Skin epidermis (tissue), 12 donors: ENCODE measurements around the gene HUS1B.
"Not testable (repeated sequence)": the region's sequence is repeated elsewhere in the genome, so short reads cannot be mapped to it uniquely, and the experiment has no call there.

Experiments used
- H3K27ac ChIP-seq, 21 experiments: fragments of 200-600 bp; sonication (generic) in 11 of 21; one replicate each; pipeline ENCODE4 v1.5.0; 2020; ENCODE audit warnings: mild to moderate bottlenecking in 3 of 21, inconsistent platforms in 2 of 21, moderate library complexity in 2 of 21
- H3K4me3 ChIP-seq, 7 experiments: fragments of 200-600 bp; sonication (generic) in 2 of 7; one replicate each; pipeline ENCODE4 v1.5.0; 2020; ENCODE audit warnings: inconsistent platforms in 2 of 7, mild to moderate bottlenecking in 2 of 7, moderate library complexity in 1 of 7

The HUS1B gene

DNA sequence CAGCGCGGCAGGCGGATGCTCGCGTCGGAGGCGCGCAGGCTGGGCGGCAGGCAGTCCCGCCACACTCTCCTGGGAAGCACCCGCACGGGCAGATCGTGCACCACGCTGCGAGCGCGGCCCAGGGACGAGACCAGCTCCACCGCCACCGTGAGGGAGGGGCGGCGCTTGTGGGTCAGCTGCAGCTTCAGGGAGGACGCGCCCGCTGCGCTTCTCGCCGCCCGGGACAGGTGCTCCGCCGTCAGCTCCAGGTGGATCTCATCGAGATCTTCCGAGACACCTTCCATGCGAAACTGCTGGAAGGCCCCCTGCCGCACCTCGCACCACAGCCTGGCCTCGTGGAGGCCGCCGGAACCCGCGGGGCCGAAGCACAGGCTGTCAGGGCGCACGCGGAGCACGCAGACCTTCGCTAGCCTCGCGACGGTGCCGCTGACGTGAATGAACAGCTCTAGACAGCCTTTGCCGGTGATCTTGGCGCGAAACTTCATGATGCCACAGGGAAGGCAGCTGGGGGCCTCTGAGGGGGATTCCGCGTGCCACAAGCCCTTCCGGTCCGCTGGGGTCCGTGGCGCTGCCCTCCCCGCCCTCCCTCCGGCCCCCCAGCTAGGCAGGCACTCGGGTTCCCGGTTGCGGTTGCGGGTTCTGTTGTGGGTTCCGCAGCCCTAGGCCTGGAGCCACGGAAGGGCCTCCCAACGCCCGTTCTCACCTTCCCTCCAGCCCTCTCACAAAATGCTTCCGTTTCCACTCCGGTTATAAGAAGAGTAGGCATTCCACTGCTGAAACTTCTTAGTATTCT lies at the start of gene HUS1B:
HUS1B (minus strand) TSS at position 641 of the 793 bp plus-strand sequence; CDS start at position 485, 156 bp downstream.
- Histone ChIP-seq H3K27ac (no peak within 1 kb of the TSS), H3K4me3 (no peak within 1 kb of the TSS)

GRCh38 chr6:706146-706545 lies 49.2 kb upstream of the HUS1B start:
- H3K4me3 ChIP-seq: no peak overlapping the region
- no peak overlapping the region for H3K27ac ChIP-seq

DNA sequence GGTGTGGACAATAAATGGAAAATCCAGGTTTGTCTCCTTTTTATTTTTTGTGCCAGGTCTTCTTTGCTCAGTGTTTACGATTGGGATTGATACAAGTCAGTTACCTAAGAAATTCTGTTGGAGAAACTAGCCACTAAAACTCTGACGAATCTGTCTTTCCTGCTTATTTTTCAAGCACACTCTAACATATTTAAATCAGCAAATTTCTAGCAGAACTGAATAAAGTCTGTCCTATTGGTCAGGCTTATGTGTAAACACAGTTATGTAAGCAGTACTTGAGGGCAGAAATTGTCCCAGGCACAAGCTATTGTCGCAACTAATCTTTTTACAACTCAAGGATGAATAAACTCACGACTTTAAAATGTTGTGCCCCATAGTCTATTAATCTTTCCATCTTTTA lies 48.1 kb upstream of the HUS1B start:
- no peak overlapping the region for H3K27ac ChIP-seq
- H3K4me3 ChIP-seq: no peak overlapping the region

GRCh38 chr6:704046-704445 lies 47.1 kb upstream of the HUS1B start:
- no peak overlapping the region for H3K27ac ChIP-seq
- no peak overlapping the region for H3K4me3 ChIP-seq

DNA sequence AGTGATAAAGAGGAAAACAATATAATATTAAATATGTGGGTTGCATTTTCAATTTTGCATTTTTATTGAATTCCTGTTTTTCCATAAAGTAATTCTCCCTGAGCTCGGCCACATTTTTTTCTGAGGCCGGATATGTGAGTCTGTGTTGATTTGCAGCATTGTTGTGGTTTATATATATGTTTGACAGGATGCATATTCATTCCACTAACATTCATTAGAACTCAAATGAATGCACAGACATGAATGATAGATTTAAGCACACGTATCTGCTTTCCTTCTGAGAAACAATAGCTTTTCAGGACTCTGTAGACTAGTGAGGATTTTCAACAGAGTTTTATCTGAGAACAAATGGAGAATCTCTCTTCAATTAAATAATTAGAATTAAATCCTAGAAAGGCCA lies 46.7 kb upstream of the HUS1B start:
- H3K27ac ChIP-seq: no peak overlapping the region
- H3K4me3 ChIP-seq: no peak overlapping the region

DNA sequence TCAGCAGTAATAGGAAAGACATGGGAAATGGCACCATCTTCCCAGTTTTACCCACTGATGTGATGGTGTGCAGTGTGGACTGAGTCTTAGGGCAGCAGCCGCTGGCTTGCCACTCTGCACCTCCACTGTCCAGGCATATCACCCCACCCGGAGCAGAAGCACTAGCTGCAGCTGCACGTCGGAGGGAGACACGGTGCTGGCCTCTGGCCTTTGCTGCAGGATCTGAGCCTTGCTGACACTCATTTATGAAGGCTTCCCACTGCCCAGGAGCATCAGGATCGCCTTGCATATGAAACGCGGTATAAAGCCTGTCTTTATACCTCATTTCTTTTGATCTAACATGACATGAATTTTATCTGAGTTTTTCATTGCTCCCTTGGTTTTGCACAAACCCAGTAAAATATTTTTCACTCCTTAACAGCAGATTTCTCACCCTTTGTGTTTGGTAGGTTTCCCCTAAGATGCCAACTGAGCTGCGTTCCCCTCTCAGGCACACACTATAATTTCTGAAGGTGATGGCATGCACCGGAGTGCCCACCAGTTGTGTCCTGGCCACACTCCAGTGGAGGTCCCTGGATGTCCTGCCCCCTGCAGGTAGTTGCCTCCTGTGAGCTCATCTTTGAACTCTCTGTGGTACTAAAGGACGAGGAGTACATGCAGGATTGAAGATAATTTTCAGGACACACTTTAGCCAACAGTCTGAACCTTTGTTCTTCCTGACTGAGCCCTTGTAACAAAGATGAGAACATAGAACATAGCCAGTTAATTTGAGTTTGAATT lies 45.0 kb upstream of the HUS1B start:
- Histone ChIP-seq H3K27ac (no peak overlapping the region), H3K4me3 (no peak overlapping the region)

DNA sequence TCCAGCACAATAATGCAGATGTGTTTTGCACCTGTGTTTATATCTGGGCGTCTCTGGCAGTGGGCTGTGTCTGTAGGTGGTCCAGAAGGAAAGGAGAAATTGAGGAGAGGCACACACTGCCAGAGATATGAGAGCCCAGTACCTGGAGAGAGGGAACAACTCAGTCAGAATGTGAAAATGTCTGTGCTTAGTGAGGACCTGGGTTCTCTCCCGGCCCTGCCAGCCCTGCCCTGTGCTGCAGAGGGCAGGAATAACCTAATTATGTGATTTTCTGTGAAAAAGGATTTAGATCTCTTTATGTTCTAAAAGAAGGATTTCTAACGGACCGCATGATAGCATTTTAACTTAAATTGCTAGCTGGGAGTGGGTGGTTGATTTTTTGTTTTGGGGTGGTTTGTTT lies 44.3 kb upstream of the HUS1B start:
- no peak overlapping the region for H3K4me3 ChIP-seq
- H3K27ac ChIP-seq: no peak overlapping the region

GRCh38 chr6:700490-700889 lies 43.6 kb upstream of the HUS1B start:
- Histone ChIP-seq H3K27ac (no peak overlapping the region), H3K4me3 (no peak overlapping the region)

DNA sequence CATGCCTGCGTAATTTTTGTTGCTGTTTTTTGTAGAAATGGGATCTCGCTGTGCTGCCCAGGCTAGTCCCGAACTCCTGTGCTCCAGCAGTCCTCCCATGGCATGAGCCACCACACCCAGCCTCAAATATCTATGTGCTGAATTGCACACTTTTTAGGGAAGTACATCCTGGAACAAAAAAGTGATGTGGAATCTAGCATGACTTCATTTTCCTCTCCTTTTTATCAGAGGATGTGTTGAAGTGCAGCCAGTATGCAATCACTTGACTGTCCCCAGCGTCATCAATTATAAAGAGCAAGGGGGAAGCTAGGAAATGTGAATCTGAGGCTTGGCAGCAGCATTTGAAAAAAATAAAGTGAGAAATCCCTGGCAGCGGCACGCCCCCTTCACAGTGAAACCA lies 42.4 kb upstream of the HUS1B start:
- no peak overlapping the region for H3K27ac ChIP-seq
- no peak overlapping the region for H3K4me3 ChIP-seq

DNA sequence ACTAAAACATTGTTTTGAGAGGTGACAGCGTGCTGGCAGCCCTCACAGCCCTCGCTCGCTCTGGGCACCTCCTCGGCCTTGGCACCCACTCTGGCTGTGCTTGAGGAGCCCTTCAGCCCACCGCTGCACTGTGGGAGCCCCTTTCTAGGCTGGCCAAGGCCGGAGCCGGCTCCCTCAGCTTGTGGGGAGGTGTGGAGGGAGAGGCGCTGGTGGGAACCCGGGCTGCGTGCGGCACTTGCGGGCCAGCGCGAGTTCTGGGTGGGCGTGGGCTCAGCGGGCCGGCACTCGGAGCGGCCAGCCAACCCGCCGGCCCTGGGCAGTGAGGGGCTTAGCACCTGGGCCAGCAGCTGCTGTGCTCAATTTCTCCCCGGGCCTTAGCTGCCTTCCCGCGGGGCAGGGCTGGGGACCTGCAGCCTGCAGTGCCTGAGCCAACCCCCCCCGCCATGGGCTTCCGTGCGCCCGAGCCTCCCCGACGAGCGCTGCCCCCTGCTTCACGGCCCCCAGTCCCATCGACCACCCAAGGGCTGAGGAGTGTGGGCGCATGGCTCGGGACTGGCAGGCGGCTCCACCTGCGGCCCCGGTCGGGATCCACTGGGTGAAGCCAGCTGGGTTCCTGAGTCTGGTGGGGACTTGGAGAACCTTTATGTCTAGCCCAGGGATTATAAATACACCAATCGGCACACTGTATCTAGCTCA lies 37.7 kb upstream of the HUS1B start:
- H3K27ac ChIP-seq, H3K4me3 ChIP-seq: not testable (repeated sequence)

DNA sequence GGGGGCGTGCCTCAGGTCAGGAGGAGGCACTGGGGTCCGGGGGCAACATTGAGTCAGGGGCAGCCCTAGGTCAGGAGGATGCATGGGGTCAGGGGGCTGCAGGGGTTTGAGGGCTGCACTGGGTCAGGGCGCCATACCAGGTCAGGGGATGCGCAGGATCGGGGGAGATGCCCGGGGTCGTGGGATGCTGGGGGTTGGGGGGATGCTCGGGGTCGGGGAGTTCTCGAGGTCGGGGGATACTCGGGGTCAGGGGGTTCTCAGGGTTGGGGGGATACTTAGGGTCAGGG lies 36.8 kb upstream of the HUS1B start:
- peak overlapping the region in 4 of 7 experiments; percentile 80 to 99 (median 94) for H3K4me3 ChIP-seq
- no peak overlapping the region for H3K27ac ChIP-seq

DNA sequence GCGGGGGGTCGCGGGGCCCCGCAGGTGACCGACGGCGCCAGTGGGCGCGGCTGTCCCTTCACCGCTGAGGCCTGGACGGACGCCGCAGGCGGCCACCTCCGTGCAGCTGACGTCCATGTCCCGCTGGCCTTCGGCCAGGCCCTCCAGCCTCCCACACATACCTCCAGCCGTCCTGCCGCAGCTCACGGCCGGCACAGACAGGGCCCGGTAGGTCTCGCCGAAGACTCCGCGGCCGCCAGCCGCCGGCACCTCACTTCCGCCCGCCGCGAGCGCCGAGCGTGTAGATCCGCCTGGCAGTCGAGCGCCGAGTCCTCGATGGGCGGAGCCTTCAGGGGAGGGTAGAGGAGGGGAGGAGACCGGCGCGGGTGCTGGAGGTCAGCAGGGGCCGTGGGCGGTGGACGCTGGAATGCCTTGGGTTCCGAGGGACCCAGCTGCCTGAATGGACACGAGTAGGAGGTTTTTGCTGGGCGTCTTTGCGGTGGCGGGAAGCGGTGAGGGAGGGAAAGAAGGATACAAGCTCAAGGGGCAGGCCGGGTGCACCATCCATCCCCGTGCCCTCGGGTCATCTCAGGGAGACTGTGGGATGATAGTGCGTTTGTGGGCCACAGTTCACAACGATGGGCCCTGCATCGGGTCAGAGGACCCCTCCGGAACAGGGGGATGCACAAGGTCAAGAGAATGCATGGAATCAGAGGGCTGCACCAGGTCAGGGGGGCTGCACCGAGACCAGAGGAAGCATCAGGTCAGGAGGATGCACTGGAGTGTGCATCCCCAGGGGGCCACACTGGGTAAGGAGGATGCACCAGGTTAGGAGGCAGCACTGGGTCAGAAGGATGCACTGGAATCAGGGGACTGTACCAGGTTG lies 36.2 kb upstream of the HUS1B start, which contains the start of gene EXOC2:
EXOC2 (minus strand) TSS at position 282 of the 865 bp plus-strand sequence. CDS start 55,321 bp downstream, outside the sequence.
- peak within 1 kb of the TSS; percentile 80 to 99 (median 92) for H3K4me3 ChIP-seq

DNA sequence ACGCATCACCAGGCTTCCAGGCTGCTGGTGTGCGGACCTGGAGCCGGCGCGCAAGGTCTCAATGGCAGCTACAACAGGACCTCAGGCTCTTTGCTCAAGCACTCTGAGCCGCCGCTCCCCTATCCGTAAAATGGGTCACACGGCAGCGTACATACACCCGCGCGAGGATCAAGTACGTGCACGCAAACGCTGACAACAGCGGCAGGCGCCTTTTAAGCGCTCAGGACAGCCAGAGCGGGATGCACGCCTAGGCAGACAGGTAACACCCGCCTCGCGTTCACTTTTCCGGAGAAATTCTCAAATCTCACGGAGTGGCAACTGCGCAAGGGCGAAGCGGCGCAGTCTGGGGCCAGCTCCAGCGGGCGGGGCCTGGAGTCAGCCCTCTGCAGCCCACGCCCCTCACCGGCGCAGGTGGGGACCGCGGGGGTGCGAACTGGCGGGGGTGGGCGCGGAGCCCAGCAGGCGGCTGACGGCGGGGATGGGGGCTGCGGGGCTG lies 35.5 kb upstream of the HUS1B start:
- peak overlapping the region; percentile 80 to 99 (median 92) for H3K4me3 ChIP-seq
- H3K27ac ChIP-seq: peak overlapping the region; percentile 62 to 96 (median 87)

More for the DNA sequence above, 36.2 kb upstream of the HUS1B start, which contains the start of gene EXOC2:
- H3K27ac ChIP-seq: peak within 1 kb of the TSS; percentile 62 to 96 (median 87)

- no peak overlapping the region for H3K27ac ChIP-seq
Measured at GRCh38 chr6:689223-689622, 32.3 kb upstream of the HUS1B start.

DNA sequence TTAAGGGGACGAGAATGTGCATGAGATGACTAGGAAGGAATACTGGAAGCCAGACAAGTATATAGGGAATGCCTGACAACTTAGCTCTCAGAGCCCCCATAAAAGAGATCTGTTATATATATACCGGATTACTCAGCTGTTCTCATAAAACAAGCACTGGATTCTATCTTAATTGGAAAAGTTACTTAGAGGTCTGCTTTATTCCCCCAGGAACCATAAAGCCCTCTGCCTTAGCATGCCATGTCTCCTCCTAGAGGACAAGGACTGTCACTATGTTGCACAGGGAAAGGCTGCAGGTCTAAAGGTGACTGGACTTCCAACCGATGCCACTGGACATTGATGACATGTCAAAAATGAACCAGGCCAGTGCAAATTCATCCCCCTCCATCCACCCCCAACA lies 29.6 kb upstream of the HUS1B start:
- no peak overlapping the region for H3K4me3 ChIP-seq
- H3K27ac ChIP-seq: no peak overlapping the region

More at GRCh38 chr6:689223-689622, 32.3 kb upstream of the HUS1B start:
- H3K4me3 ChIP-seq: no peak overlapping the region

- peak overlapping the region in 1 of 21 experiments; percentile 17 for H3K27ac ChIP-seq
Measured at GRCh38 chr6:684831-685636, 28.1 kb upstream of the HUS1B start.

GRCh38 chr6:683742-684440 lies 27.0 kb upstream of the HUS1B start:
- Histone ChIP-seq H3K27ac (peak overlapping the region in 2 of 21 experiments; percentile 17 to 28), H3K4me3 (no peak overlapping the region)

More at GRCh38 chr6:684831-685636, 28.1 kb upstream of the HUS1B start:
- H3K4me3 ChIP-seq: no peak overlapping the region
